ENCODE data around the gene FXR2. TPM values are rescaled to one million over a fixed set of nuclear protein-coding genes. Genes with fewer than 3 reads are reported as not detected.

FXR2 gene
- total and polyA plus RNA-seq, 10 of the 15 experiments (the other 5 are each of a cell fraction or from before 2014, with no cell fraction given) = 1.6 to 33.3 (median 22.0) TPM

- POLR2A ChIA-PET = interaction anchor here (0.7 kb wide), 1 partner anchor 25 kb away, joined by 3 read pairs; no protein-coding TSS in a partner anchor
- no peak for TF ChIP-seq STAT3 (IDR thresholded peaks at IDR 0.05; ENCODE audit: low read depth, low read length)
- TF ChIP-seq BACH1 (IDR thresholded peaks at IDR 0.05; ENCODE audit: borderline replicate concordance) = no peak
- TF ChIP-seq ZBTB11 (CRISPR knock-in tag; IDR thresholded peaks at IDR 0.05) = no peak
- TF ChIP-seq ZNF622 (IDR thresholded peaks at IDR 0.05) = no peak
- no peak for TF ChIP-seq SMAD1 (IDR thresholded peaks at IDR 0.05; ENCODE audit: low read depth, partially characterized antibody)
- TF ChIP-seq MEF2B (IDR thresholded peaks at IDR 0.05; ENCODE audit: partially characterized antibody, poor library complexity, severe bottlenecking) = no peak
- no peak for TF ChIP-seq E4F1 (IDR thresholded peaks at IDR 0.05; ENCODE audit: borderline replicate concordance, partially characterized antibody)
- no peak for TF ChIP-seq RBBP5 (conservative IDR thresholded peaks at IDR 0.05)
- TF ChIP-seq EZH2 (IDR thresholded peaks at IDR 0.05; ENCODE audit: borderline replicate concordance, control insufficient read depth, low read depth, low read length) = no peak
- TF ChIP-seq IRF4 (IDR thresholded peaks at IDR 0.05; ENCODE audit: low read depth, low read length) = no peak
- no peak for TF ChIP-seq SKIL (IDR thresholded peaks at IDR 0.05; ENCODE audit: low read depth, poor library complexity, severe bottlenecking)
- TF ChIP-seq HDAC6 (IDR thresholded peaks at IDR 0.05; ENCODE audit: unreplicated experiment) = no peak
- TF ChIP-seq MAX (IDR thresholded peaks at IDR 0.05; ENCODE audit: low read depth, low read length) = no peak
- TF ChIP-seq IKZF1 (conservative IDR thresholded peaks at IDR 0.05) = no peak
Observed at GRCh38 chr17:7589891-7590691, 24.6 kb downstream of the FXR2 start, which contains the start of gene SOX15. SOX15 (minus strand) TSS chr17:7590094; CDS start chr17:7589676, 418 bp downstream.

More at GRCh38 chr17:7589891-7590691, 24.6 kb downstream of the FXR2 start, which contains the start of gene SOX15:
- peaks cover 3% of the 10 kb centered on the region; the same call in 1 of the 2 replicates for H3K4me1 ChIP-seq (ENCODE audit: control insufficient read depth, insufficient read depth, low read length)
- H3K27ac ChIP-seq (ENCODE audit: control insufficient read depth, insufficient read depth) = no peak within 1 kb of the TSS
- H3K9me3 ChIP-seq (replicated peaks; ENCODE audit: control insufficient read depth, insufficient read depth, low read length) = no peaks in the 10 kb centered on the region
- WGBS (ENCODE audit: insufficient coverage, insufficient replicate concordance, low lambda C conversion rate, missing lambda C conversion rate) = 78% methylated on average over 21 of the region's 24 CpGs
- ChIA-PET CTCF (interaction anchor here (0.9 to 2.6 kb wide), 11 partner anchors 9 to 234 kb away, joined by 3 to 14 read pairs (median 6); partner anchors contain the start of genes SENP3, TMEM95, TP53 and WRAP53), RAD21 (ENCODE audit: unreplicated experiment) (interaction anchor here (0.6 to 1.4 kb wide), 7 partner anchors 15 to 400 kb away, joined by 3 to 5 read pairs (median 3); partner anchors contain the start of genes SAT2 and WRAP53), SMC1A (ENCODE audit: uncharacterized antibody, unreplicated experiment) (interaction anchor here (1.0 to 1.6 kb wide), 4 partner anchors 10 to 98 kb away, joined by 3 to 8 read pairs (median 3); partner anchors contain the start of genes CD68, SAT2, TP53 and WRAP53)
- no peak for ATAC-seq
- H3K27me3 ChIP-seq (replicated peaks in 1 of 2; ENCODE audit: control insufficient read depth in 2 of 2, insufficient read depth in 2 of 2, low read length in 1 of 2) = no peaks in the 10 kb centered on the region
- FAIRE-seq = no peak
- H4K20me1 ChIP-seq (ENCODE audit: control insufficient read depth, insufficient read depth) = no peaks in the 10 kb centered on the region; the same call in 1 of the 2 replicates
- no peak within 1 kb of the TSS for H3K9ac ChIP-seq (ENCODE audit: control insufficient read depth, insufficient read depth, low read length)
- H3K4me3 ChIP-seq = no peak within 1 kb of the TSS
- no peak for DNase-seq (ENCODE audit: low read depth, low spot score)
- BruUV-seq (replicated peaks) = no TSS peak
- intact Hi-C loops (cut with micrococcal nuclease; ENCODE audit: unreplicated experiment) (no loop called here), in situ Hi-C loops (cut with MboI) (no loop called here)
- H3K4me2 ChIP-seq (ENCODE audit: control insufficient read depth, insufficient read depth) = no peak within 1 kb of the TSS
- peaks cover 4% of the 10 kb centered on the region for H3K79me2 ChIP-seq (ENCODE audit: control insufficient read depth, insufficient read depth, low read length)
- H2AFZ ChIP-seq (ENCODE audit: control insufficient read depth, low read depth, low read length) = no peak within 1 kb of the TSS
- peaks cover 19 to 20% of the 10 kb centered on the region in 2 experiments for H3K36me3 ChIP-seq (ENCODE audit: control insufficient read depth in 2 of 2, insufficient read depth in 2 of 2, low read length in 1 of 2)
